ENCODE measurements around the gene ENOX2. TPM values are rescaled to one million over a fixed set of nuclear protein-coding genes. Genes with fewer than 3 reads are reported as not detected.

The ENOX2 gene
- total RNA-seq, 3 donors from 2014 or later: 11.5 to 20.3 (median 15.2) TPM

DNA sequence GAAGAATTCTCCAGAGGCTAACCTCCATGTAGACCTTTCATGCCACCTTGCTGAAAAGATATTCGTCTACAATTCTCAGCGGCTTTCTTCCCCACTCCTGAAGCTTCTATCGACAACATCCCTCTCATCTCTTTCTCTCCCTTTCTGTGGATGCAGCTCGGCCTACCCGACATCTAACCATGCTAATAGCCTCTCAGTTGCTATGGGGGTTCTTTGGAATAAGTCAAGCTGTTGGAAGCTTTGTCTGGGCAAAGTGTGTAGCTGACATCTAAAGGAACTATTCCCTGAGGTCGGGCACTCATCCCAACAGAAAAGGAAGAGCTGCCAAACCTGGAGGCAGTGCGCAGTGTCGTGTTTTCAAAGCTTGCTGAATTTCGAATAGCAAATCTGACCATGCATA, 309.1 kb downstream of the ENOX2 start:
- Histone ChIP-seq H3K27ac (no peak overlapping the region), H3K4me1 (no peaks in the 10 kb centered on the region), H3K36me3 (no peaks in the 10 kb centered on the region), H3K4me3 (no peak overlapping the region), H3K9me3 (no peaks in the 10 kb centered on the region), H3K27me3 (no peaks in the 10 kb centered on the region)
- intact Hi-C loops (cut with DNase I; ENCODE audit: low total_unique reads): no loop called here
- TF ChIP-seq POLR2AphosphoS5 (IDR thresholded peaks at IDR 0.05): no peak
- TF ChIP-seq, protein P1, sequence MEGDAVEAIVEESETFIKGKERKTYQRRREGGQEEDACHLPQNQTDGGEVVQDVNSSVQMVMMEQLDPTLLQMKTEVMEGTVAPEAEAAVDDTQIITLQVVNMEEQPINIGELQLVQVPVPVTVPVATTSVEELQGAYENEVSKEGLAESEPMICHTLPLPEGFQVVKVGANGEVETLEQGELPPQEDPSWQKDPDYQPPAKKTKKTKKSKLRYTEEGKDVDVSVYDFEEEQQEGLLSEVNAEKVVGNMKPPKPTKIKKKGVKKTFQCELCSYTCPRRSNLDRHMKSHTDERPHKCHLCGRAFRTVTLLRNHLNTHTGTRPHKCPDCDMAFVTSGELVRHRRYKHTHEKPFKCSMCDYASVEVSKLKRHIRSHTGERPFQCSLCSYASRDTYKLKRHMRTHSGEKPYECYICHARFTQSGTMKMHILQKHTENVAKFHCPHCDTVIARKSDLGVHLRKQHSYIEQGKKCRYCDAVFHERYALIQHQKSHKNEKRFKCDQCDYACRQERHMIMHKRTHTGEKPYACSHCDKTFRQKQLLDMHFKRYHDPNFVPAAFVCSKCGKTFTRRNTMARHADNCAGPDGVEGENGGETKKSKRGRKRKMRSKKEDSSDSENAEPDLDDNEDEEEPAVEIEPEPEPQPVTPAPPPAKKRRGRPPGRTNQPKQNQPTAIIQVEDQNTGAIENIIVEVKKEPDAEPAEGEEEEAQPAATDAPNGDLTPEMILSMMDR (IDR thresholded peaks at IDR 0.05): no peak
- TF ChIP-seq POLR2A (IDR thresholded peaks at IDR 0.05): no peak
- no peak for DNase-seq (ENCODE audit: low spot score in 2 of 2)

DNA sequence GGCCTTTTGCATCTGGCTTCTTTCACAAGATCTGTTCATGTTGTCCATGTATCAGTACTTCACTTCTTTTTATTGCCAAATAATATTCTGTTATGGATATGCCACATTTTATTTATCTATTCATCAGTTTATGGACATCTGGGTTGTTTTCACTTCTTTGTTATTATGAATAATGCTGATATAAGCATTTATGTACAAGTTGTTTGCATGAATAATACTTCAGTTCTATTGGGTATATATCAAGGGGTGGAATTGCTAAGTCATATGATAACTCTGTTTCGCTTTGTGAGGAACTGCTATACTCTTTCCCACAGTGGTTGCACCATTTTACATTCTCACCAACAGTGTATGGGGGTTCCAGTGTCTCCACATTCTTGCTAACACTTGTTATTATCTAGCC, 310.8 kb downstream of the ENOX2 start:
- Histone ChIP-seq H3K36me3 (no peaks in the 10 kb centered on the region), H3K27ac (no peak overlapping the region), H3K27me3 (peaks cover 0 to 3% of the 10 kb centered on the region in 2 donors), H3K4me1 (no peaks in the 10 kb centered on the region), H3K9me3 (no peaks in the 10 kb centered on the region), H3K4me3 (no peak overlapping the region)
- TF ChIP-seq POLR2AphosphoS5 (IDR thresholded peaks at IDR 0.05): no peak
- no peak for TF ChIP-seq POLR2A (IDR thresholded peaks at IDR 0.05)
- TF ChIP-seq, protein P1 (IDR thresholded peaks at IDR 0.05): no peak
- no peak for DNase-seq (ENCODE audit: low spot score in 2 of 2)
- intact Hi-C loops (cut with DNase I; ENCODE audit: low total_unique reads): no loop called here

DNA sequence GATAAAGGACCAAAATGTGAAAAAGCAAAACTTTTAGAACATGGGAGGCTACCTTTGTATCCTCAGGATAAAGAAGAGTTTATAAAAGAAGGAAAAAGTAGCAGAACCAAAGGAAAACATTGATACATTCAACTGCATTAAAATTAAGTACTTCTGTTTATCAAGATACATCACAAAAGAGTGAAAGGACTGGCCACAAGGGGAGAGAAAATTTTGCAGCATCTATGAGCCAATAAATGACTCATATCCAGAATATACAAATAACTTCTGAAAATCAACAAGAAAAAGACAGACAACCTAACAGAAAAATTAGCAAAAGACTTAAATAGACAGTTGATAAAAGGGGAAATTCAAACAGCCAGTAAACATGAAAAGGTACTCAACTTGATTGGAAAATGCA, 324.1 kb downstream of the ENOX2 start:
- Histone ChIP-seq H3K4me3 (no peak overlapping the region), H3K27me3 (peaks cover 0 to 10% of the 10 kb centered on the region in 2 donors), H3K4me1 (no peaks in the 10 kb centered on the region), H3K27ac (no peak overlapping the region), H3K36me3 (no peaks in the 10 kb centered on the region), H3K9me3 (no peaks in the 10 kb centered on the region)
- TF ChIP-seq POLR2A (IDR thresholded peaks at IDR 0.05): no peak
- no peak for TF ChIP-seq POLR2AphosphoS5 (IDR thresholded peaks at IDR 0.05)
- TF ChIP-seq, protein P1 (IDR thresholded peaks at IDR 0.05): no peak
- intact Hi-C loops (cut with DNase I; ENCODE audit: low total_unique reads): no loop called here
- no peak for DNase-seq (ENCODE audit: low spot score in 2 of 2)

DNA sequence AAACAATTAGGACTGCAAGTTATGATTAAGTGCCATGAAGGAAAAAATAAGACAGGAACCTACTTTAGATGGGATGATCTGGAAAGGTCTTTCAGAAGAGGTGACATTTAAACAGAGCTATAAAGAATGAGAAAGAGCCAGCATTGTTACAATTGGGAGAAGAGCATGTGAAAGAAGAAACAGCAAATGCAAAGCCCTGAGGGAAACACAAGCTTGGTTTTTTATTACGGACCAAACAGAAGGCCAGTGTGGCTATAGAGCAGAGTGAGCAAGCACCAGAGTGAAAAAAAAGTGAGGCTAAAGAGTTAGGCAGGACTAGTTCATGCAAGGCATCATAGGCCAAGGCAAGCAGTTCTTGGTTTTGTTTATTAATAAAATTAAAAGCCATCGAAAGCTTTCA, 325.6 kb downstream of the ENOX2 start:
- H3K9me3 ChIP-seq: no peaks in the 10 kb centered on the region
- DNase-seq (ENCODE audit: low spot score in 2 of 2): no peak
- TF ChIP-seq POLR2AphosphoS5 (IDR thresholded peaks at IDR 0.05) (no peak), POLR2A (IDR thresholded peaks at IDR 0.05) (no peak)
- TF ChIP-seq, protein P1 (IDR thresholded peaks at IDR 0.05): no peak
- intact Hi-C loops (cut with DNase I; ENCODE audit: low total_unique reads): no loop called here
- H3K27ac ChIP-seq: no peak overlapping the region
- H3K4me3 ChIP-seq: no peak overlapping the region
- peaks cover 0 to 10% of the 10 kb centered on the region in 2 donors for H3K27me3 ChIP-seq
- H3K36me3 ChIP-seq: no peaks in the 10 kb centered on the region
- no peaks in the 10 kb centered on the region for H3K4me1 ChIP-seq

DNA sequence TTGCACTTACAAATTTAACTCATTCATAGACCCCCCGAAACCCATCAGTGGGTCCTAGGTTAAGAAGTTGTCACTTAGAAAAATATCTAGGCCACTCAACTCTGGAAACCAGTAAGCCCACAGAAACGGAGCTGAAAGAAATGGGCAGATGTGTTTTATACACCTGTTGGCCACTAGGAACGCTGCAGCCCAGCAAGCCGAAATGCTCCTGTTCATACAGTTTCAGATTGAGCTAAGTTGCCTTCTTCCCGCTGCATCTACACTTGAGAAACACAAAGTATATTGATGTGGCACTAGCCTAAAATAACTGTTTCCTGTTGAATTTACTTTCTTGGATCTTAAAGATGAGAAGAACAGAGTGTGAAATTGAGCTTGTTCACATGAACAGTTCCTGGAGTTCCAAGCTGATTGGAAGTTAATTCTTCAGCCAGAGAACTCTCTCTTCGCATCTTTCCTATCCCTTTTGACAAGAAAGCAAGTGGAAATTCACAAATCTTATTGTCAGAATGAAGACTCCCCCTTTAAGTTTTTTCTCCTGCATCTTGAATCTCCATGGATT, 327.1 kb downstream of the ENOX2 start:
- Histone ChIP-seq H3K27ac (no peak overlapping the region), H3K36me3 (no peaks in the 10 kb centered on the region), H3K4me3 (no peak overlapping the region), H3K27me3 (peaks cover 0 to 10% of the 10 kb centered on the region in 2 donors), H3K9me3 (no peaks in the 10 kb centered on the region), H3K4me1 (no peaks in the 10 kb centered on the region)
- intact Hi-C loops (cut with DNase I; ENCODE audit: low total_unique reads): no loop called here
- TF ChIP-seq POLR2A (IDR thresholded peaks at IDR 0.05) (no peak), POLR2AphosphoS5 (IDR thresholded peaks at IDR 0.05) (no peak)
- TF ChIP-seq, protein P1 (IDR thresholded peaks at IDR 0.05): peak in 2 of 3 donors; percentile 41 to 46
- no peak for DNase-seq (ENCODE audit: low spot score in 2 of 2)

Other genes starting within 250 kb of the ENOX2 start
- gene ARHGAP36, start 155.1 kb upstream of the ENOX2 start, total RNA-seq: 100 to 1,000 TPM in 1 of 3 donors, 1 to 10 TPM in 1, under 1 TPM in 1; 0.32 to 119 (median 10.0) TPM